Body of pancreas (tissue), 4 donors: Measurements from ENCODE around the gene RASD1. TPM values are rescaled to one million over a fixed set of nuclear protein-coding genes. Genes with fewer than 3 reads are reported as not detected.

Experiments used
- ATAC-seq: fragments of 150-250 bp; one replicate; pipeline ENCODE4 v1.9.1; 2016
- DNase-seq, 4 donors: peaks; one replicate each; pipeline ENCODE4 v3.0.0-alpha.2; 2019
- H3K27ac ChIP-seq, 4 donors: fragments of 200-600 bp; sonication (generic); 1 replicate in 3 of 4; 2 replicates in 1 of 4; pipeline versions ENCODE4 v1.5.1 to v1.6.1; 2016 to 2019; ENCODE audit warnings: mild to moderate bottlenecking in 1 of 4, mixed read lengths in 1 of 4, moderate library complexity in 1 of 4
- H3K27me3 ChIP-seq, 2 donors: fragments of 200-600 bp; sonication (generic); one replicate each; pipeline ENCODE4 v1.6.0; 2016; ENCODE audit warnings: mild to moderate bottlenecking in 1 of 2
- H3K36me3 ChIP-seq, 2 donors: fragments of 200-600 bp; sonication (generic); replicated peaks in 1 of 2; 2 replicates each; pipeline ENCODE4 v1.5.1; 2016; ENCODE audit warnings: low read depth in 2 of 2; ENCODE audit not compliant: insufficient read depth in 1 of 2
- H3K4me1 ChIP-seq: fragments of 200-600 bp; sonication (generic); one replicate; pipeline ENCODE4 v1.6.0; 2016
- H3K4me3 ChIP-seq, 2 donors: fragments of 200-600 bp; sonication (generic); 1 replicate in 1 of 2; 2 replicates in 1 of 2; pipeline ENCODE4 v1.5.1; 2016 to 2019
- H3K9me3 ChIP-seq, 3 donors: fragments of 200-600 bp; sonication (generic); 1 replicate in 2 of 3; 2 replicates in 1 of 3; pipeline ENCODE4 v1.5.1; 2016
- POLR2A ChIP-seq, 3 donors: fragments of 450-650 bp; IDR thresholded peaks; one replicate each; pipeline ENCODE4 v1.6.1; 2016; ENCODE audit warnings: antibody characterized with exemption in 3 of 3, mild to moderate bottlenecking in 2 of 3
- WGBS, 2 donors: methylation state at CpG; one replicate each; pipeline ENCODE4 v1.1.5; 2017; 5-methylcytosine and 5-hydroxymethylcytosine counted together
- intact Hi-C: fragments of 100-400 bp; cut with DNase I; formaldehyde crosslinking; loops from one replicate; pipeline ENCODE4 v1.15.1; 2023
- total RNA-seq, 2 donors: library from RNA; depleted of rRNA; stranded (reverse); fragments of >200 nt; gene quantifications; one replicate each; pipeline ENCODE4 v1.1.0, GENCODE V29; 2016
- TF ChIP-seq, protein P1 (sequence below), 7 experiments: fragments of 450-650 bp in 4 of 7; fragments of 200-600 bp in 3 of 7; sonication (generic) in 3 of 7; IDR thresholded peaks; one replicate each; pipeline ENCODE4 v1.5.1; 2016 to 2019; ENCODE audit warnings: antibody characterized with exemption in 7 of 7

The RASD1 gene
- total RNA-seq, 2 donors from 2014 or later, result 17.6 to 58.0 TPM

DNA sequence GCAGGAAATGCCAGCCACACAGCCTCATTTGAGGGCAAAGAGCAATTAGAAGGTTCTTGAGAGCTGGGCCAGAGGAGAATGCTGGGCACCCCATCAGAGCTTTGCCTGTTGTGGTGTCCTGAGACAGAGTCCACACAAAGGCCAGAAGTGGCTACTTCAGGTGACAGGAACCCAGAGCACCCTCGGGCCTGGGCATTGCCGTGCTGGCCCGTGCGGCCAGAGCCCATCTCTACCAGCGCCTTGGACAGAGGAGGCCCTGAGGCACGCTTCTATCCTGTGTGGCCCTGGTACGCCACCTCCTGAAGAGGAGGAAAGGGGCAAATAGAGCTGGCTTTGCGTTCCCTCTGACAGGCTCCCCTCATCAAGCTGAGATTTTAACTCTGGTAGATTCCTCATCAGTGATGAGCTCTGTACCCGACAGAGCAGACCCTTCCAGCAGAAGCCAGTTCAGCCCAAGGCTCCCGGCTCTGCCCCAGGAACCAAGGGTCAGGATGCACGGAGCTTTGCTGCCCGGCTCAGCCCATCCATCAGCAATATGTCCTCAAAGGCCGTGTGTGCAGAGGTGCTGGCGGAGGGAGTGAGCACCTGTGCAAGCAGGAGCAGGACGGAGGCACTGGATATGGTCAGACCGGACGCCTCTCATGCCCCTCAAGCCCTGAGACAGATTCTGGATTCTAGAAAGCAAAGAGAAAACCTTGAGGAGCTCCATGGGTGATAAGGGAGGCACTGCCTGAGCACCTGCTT, 3.4 kb upstream of the RASD1 start:
- intact Hi-C loops, result loop anchor here (2.0 to 5.0 kb wide), 3 partner anchors 58 to 147 kb away; no protein-coding TSS in a partner anchor
- H3K36me3 ChIP-seq, result no peaks in the 10 kb centered on the region
- 74 to 82% methylated on average over 12 to 17 of the region's 17 CpGs for WGBS, 2 donors
- no peak overlapping the region for H3K27ac ChIP-seq
- ATAC-seq (no peak), DNase-seq (peak in 2 of 4 donors; percentile 1 to 3)
- no peak overlapping the region for H3K4me3 ChIP-seq
- no peaks in the 10 kb centered on the region for H3K27me3 ChIP-seq
- no peaks in the 10 kb centered on the region for H3K9me3 ChIP-seq
- peaks cover 25% of the 10 kb centered on the region for H3K4me1 ChIP-seq
- TF ChIP-seq, protein P1, sequence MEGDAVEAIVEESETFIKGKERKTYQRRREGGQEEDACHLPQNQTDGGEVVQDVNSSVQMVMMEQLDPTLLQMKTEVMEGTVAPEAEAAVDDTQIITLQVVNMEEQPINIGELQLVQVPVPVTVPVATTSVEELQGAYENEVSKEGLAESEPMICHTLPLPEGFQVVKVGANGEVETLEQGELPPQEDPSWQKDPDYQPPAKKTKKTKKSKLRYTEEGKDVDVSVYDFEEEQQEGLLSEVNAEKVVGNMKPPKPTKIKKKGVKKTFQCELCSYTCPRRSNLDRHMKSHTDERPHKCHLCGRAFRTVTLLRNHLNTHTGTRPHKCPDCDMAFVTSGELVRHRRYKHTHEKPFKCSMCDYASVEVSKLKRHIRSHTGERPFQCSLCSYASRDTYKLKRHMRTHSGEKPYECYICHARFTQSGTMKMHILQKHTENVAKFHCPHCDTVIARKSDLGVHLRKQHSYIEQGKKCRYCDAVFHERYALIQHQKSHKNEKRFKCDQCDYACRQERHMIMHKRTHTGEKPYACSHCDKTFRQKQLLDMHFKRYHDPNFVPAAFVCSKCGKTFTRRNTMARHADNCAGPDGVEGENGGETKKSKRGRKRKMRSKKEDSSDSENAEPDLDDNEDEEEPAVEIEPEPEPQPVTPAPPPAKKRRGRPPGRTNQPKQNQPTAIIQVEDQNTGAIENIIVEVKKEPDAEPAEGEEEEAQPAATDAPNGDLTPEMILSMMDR (IDR thresholded peaks at IDR 0.05), result no peak
- TF ChIP-seq POLR2A (IDR thresholded peaks at IDR 0.05), result no peak

DNA sequence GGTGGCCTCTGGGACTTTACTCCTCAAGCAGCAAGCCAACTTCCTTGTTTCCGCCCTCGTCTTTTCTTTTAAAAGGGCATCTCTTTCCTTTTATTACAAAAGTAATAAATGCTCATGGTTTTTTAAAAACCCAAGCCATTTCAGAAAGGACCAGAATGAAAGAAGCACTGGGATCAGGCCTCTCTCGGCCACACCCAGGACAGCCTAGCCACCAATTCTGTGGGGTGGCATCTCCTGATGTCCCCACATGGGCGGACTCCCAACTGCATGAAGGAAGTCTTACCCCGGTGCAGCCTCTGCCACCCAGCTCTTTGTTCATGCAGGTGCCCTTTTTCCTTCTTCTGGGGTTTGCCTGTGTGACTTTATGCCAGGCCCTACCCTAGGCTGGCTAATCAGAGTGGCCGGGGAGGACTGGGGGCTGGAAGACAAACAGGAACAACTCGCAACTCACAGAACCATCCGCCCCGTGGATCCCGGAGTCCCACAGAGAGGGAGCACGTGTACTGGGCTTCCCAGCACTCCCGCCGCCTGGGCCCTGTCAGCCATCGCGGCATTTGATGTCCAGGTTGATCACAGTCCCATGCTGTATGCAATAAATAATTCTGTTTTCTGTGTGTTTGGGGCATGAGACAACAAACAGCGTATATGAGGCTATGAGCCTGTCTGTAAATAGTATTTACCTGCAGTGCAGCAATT, 2.6 kb upstream of the RASD1 start:
- DNase-seq, result peak in 2 of 4 donors; percentile 3 to 4
- 85 to 87% methylated on average over 15 to 16 of the region's 16 CpGs for WGBS, 2 donors
- intact Hi-C loops, result loop anchor here (2.0 kb wide), 1 partner anchor 70 kb away; no protein-coding TSS in a partner anchor

DNA sequence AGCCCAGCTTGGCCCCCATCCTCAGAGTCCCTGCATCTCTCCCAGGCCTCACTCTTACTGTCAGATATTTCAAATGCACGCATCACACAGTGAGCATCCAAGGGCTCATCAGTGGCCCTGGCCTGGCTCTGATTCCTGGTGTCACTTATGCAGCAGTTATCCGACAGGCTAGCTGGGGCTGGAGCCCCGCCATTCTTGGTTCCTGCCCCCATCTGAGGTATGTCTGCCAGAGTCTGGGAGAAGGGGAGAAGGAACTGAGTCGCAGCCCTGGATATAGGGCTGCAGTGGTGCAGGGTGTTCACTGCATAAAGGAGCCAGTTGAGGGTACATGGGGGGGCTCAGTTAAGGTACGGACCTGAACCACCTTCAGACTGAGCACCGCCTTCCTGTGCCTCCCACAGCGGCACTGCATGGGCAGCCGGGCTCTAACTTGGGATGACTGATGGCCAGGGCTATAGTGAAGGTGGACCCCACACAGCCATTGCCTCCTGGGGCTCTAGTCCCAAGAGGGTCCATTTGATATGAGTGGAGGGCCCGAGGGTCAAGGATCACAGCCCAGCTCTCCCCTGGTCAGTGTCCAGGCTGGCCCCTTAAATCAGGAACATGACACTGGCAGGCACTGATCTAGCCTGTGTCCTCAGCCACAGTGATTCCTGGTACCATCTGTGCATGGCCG, 1.8 kb upstream of the RASD1 start:
- Histone ChIP-seq H3K4me3 (no peak overlapping the region), H3K36me3 (no peaks in the 10 kb centered on the region), H3K4me1 (peaks cover 27% of the 10 kb centered on the region), H3K27me3 (no peaks in the 10 kb centered on the region), H3K27ac (no peak overlapping the region), H3K9me3 (no peaks in the 10 kb centered on the region)
- ATAC-seq, result no peak
- 89 to 96% methylated on average over 2 to 10 of the region's 10 CpGs for WGBS, 2 donors
- no peak for TF ChIP-seq POLR2A (IDR thresholded peaks at IDR 0.05)
- TF ChIP-seq, protein P1 (IDR thresholded peaks at IDR 0.05), result no peak
- peak in 1 of 4 donors; percentile 4 for DNase-seq
- intact Hi-C loops, result loop anchor here (2.0 kb wide), 1 partner anchor 71 kb away; no protein-coding TSS in a partner anchor

More for the DNA sequence above, 2.6 kb upstream of the RASD1 start:
- peaks cover 27% of the 10 kb centered on the region for H3K4me1 ChIP-seq
- no peak overlapping the region for H3K27ac ChIP-seq
- no peak for ATAC-seq
- no peaks in the 10 kb centered on the region for H3K36me3 ChIP-seq
- TF ChIP-seq POLR2A (IDR thresholded peaks at IDR 0.05), result no peak
- TF ChIP-seq, protein P1 (IDR thresholded peaks at IDR 0.05), result no peak
- no peaks in the 10 kb centered on the region for H3K9me3 ChIP-seq
- H3K27me3 ChIP-seq, result no peaks in the 10 kb centered on the region
- no peak overlapping the region for H3K4me3 ChIP-seq

DNA sequence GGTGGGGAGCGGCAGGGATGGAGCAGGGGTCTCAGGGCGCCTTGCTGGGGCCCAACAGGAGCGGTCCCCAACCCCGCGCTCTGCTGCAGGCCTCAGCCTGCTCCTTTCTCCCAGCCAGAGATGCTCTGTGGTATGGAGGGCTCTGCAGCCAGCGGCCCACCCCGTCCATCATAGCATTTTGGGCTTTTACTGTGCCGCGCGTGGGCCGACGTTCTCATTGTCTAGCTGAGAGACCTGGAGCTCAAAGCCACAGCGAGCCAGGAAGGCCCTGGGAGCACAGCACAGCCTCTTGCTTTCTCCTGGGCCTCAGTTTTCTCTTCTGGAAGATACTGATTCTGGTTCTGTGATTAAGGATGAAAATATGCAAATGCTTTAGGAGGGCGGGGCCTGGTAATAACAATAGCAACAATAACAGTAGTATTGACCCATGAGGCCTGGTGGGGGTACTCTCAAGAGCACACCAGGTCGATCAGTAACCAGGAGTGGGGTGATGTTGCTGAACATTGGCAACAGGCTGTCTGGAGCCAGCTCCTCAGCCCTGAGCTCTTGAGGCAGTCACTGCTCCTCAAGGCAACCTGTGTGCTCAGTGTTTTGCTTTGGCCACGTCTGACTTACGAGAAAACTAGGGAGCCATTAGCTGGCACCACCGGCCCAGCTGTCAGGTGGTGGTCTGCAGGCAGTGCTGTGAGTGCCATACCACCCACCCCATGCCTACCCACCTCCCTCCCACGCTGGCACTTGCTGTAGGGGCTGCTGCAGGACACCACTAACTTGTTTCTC, 1.1 kb upstream of the RASD1 start:
- intact Hi-C loops, result no loop called here
- WGBS, 2 donors, result 31 to 47% methylated on average over 14 to 19 of the region's 19 CpGs
- Histone ChIP-seq H3K4me3 (no peak overlapping the region), H3K27ac (peak overlapping the region in 1 of 4 donors; percentile 82), H3K9me3 (no peaks in the 10 kb centered on the region), H3K27me3 (no peaks in the 10 kb centered on the region), H3K4me1 (peaks cover 27% of the 10 kb centered on the region), H3K36me3 (no peaks in the 10 kb centered on the region)
- TF ChIP-seq, protein P1 (IDR thresholded peaks at IDR 0.05), result no peak
- no peak for TF ChIP-seq POLR2A (IDR thresholded peaks at IDR 0.05)
- ATAC-seq (no peak), DNase-seq (no peak)
